GM19023 (cell line): ENCODE results near the gene UBE2Z.

Experiments
- ATAC-seq: cut with Tn5 transposase; IDR thresholded peaks from one replicate; pipeline ENCODE4 v1.9.1; 2021; ENCODE audit warnings: mild to moderate bottlenecking, moderate library complexity; ENCODE audit not compliant: unreplicated experiment

Gene UBE2Z

GRCh38 chr17:48952904-48953303 lies 44.7 kb downstream of the UBE2Z start:
- no peak for ATAC-seq

GRCh38 chr17:48954300-48954755 lies 46.1 kb downstream of the UBE2Z start:
- no peak for ATAC-seq

GRCh38 chr17:48960834-48961515 lies 52.8 kb downstream of the UBE2Z start:
- no peak for ATAC-seq

GRCh38 chr17:48961516-48962233 lies 53.5 kb downstream of the UBE2Z start:
- no peak for ATAC-seq

GRCh38 chr17:48970224-48970623 lies 62.0 kb downstream of the UBE2Z start:
- ATAC-seq = no peak

- no peak for ATAC-seq
These were observed 62.9 kb downstream of the UBE2Z start for GRCh38 chr17:48970865-48971687.

- ATAC-seq = no peak
These were observed 64.5 kb downstream of the UBE2Z start for GRCh38 chr17:48972749-48973097.

GRCh38 chr17:48973806-48974205 lies 65.6 kb downstream of the UBE2Z start:
- no peak for ATAC-seq
